GM19468 (cell line): ENCODE results near the gene ROR2.

ENCODE experiments used
- ATAC-seq: cut with Tn5 transposase; IDR thresholded peaks from one replicate; pipeline ENCODE4 v1.9.1; 2021; ENCODE audit warnings: mild to moderate bottlenecking, moderate library complexity, moderate number of reproducible peaks; ENCODE audit not compliant: unreplicated experiment; ENCODE audit errors: extremely low read depth

The ROR2 gene

DNA sequence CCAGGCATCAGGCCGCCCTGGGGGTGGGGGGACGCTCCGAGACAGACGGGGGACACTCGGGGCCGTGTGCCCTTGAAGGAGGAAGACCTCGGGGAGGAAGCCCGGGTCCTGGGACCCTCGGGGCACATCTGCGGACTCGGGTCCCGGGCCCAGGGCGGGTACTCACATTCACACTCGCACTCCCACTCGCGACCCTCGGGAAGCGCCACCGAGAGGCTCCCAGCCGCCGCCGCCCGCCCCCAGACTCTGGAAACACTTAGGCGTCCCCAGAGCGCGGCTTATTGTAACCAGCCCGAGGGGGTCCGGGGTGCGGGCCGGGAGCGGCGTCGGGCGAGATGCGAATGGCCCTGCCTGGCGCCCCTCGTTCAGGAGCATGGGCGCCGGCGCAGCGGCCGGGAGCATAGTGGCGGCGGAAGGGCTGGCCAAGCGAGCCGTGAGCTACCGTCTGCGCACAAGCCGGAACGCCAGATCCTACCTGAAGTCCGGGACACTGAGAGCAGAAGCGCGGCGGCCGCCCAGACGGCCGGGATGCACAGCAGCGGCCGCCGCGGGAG, 559 bp downstream of the ROR2 start:
- no peak for ATAC-seq

DNA sequence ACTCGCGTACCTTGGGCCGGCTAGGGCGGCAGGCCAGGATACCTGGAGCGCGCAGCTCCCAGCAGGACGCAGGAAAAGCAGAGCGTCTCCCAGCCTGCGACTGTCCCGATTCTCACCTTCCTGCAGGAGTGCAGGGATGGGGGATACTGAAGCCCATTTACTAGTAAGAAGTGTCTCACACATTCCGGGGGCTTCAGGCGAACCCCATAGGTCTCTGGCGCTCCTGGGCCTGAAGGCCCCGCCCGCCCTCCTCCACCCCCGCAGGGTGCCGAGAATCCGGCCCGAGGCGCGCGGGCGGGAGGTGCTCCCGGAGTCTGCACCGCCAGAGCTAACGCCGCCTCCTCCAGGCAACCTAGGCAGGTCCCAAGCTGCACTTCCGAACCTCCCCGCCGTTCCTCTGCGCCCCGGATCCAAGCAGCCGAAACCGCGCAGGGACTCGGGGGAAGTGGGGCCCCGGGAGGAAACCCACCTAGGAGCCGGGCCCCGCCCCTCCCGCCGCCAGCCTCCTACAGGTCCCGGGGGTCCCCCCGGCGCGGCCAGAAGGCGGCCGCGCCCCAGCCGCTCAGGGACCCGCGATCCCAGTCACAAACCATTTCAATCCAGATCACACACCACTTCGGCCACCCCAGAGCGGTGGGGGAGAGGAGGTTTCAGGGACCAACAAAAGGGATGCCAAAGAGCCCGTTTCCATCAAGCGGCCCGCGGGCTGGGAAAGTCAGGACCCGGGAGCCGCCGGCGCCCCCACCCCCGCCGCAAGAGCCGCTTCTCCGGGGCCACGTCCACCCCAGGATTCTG, 1.2 kb downstream of the ROR2 start:
- ATAC-seq: no peak

DNA sequence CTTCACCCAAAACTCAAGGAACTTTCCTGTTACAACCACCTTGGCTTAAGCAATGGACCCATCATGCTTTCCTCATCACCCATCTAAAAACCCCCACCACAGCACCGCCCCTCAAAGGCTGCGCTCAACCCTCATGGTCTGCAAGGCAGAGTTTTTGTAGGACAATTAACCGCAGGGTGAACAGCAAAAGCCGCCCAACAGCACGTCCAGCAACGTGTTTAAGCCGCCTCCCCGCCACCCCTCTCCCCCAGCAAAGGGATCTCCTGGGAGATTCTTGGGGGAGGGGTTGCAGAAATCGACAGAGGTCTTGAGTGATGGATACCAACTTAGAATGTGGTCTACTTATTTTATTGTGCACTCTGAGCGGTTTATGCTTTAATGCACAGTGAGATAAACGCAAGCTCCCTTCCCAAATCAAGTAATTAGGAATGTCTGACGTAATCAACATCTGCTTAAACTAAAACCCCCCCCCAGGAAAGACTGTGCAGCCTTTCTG, 1.9 kb downstream of the ROR2 start:
- ATAC-seq: no peak

DNA sequence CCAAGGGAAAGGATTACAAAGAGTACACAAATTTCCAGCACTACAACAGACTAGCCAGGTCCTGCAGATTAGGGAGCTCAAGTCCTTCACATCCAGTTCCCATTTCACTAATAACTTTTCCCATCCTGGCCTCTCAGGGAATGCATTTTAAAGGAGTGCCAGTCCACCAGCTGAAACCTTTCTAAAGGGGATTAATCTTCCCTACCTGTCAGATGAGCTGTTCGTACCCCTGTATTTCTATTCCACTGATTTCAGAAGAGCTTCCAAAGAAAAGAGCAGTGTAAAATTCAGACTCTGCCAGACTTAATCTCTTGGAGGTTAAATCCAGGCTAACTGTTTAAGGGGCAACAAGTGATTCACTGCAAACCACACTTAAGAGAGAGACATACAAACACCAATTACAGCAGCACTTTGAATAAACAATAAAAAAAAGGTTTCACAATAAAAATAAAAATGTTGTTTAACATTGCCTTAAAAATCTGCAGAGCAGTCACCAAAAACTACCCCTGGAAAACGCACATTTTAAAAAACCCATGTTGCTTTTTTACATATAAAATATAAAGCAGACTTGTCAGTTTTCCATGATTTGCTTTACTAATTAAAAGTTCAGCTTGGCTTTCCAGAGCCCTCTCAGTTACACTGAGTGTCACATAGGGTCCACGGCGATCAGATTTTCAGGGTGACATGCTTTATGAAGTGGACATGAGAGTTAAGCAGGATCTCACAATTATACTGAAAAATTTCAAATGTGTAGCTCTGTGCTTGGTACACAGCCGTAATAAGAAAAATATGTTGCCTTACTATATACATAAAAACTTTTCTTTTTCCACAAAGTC, 3.2 kb downstream of the ROR2 start:
- ATAC-seq: no peak

DNA sequence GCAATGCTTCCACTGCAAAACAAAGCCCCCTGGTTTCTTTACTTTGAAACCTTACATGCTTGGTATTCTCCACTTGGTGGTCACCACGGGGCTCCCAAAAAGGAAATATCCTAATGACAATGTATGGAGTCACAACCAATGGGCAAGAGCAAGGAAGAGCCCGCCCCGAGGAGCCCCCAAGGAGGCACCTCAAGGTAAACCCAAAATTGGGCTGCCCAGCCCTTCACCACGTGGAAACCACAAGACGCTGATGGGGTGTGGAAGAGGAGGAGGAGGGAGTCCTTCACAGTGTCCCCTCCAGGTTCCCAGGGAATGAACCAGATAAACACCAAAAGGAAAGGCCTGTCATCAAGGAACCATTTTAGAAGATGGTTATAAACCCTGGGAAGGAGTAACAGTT, 3.8 kb downstream of the ROR2 start:
- ATAC-seq: no peak

DNA sequence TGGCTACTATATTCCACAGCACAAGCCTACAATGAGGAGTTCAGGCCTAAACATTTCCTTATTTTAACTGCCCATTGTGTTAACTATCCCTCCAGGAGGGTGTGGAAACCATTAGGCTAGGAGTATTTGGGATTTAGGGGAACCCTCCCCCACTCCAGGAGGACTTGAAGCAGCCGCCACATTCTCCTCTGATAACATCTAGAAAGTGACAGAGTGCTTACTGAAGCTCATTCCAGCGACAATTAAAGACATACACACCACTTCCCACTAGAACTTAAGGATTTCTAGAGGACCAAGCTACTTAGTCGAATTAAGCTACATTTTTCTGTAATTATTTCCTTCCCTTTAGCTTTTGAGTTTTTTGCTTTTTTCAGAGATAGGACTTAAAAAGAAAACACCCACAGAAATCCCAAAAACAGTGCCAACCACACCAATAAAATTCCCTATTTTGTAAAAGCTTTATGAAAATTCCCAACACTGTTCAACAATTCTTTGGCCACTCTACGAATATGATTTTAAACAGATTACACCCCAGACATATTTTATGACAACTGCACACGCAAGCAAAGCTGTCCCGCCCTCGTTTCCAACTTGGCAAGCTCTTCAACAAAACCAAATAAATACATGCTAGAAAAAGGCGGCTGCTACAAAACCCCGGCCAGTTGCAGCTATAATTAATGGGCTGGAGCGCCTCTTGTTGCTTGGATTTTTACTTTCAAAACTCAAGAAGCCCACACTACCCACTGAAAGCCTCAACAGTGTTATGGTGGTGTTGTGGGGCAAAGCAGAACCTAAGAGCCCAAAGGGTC, 4.5 kb downstream of the ROR2 start:
- no peak for ATAC-seq

DNA sequence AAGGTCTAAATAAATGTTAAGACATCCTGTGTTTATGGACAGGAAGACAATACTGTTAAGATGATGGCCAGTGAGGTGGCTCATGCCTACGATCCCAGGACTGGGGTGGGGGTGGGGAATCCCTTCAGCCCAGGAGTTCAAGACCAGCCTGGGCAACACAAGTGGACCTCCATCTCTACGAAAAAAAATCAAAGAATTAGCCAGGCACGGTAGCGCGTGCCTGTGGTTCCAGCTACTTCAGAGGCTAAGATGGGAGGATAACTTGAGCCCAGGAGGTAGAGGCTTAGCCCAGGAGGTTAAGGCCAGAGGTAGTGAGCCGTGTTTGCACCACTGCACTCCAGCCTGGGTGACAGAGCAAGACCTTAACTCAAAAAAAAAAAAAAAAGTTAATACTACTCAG, 5.3 kb downstream of the ROR2 start:
- no peak for ATAC-seq

DNA sequence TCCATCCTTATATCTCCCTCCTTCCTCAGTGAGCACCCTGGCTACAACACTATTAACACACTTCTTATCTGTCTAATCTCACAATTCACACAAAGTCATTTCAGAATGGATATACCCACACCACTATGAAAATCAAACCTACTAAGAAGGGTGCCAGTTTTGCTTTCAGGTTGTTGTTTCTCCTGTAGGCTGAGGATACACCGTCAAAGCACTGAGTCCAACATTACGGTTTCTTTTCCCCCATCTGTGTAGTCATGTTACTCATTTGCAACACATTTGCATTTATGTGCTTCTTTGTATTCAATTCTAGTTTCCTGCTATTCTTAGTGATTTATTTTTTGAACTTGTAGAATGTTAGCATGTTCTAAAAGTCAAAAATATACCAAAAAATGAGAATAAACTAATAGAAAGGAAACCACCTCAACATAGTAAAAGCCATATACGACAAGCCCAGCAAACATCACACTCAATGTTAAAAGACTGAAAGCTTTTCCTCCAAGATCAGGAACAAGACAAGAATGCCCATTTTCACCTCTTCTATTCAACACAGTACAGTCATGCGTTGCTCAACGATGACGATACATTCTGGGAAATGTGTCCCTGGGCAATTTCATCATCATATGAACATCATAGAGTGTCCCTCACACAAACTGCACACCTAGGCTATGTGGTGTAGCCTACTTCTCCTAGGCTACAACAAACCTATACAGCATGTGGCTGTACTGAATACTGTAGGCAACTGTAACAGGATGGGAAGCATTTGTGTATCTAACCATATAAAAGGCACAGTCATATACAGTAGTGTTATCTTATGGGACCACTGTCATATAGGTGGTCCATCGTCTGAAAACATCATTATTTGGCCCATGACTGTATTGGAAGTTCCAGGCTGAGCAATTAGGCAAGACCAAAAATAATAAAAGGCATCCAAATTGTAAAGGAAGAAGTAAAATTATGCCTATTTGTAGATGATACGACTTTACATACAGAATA, 6.3 kb downstream of the ROR2 start:
- ATAC-seq: no peak

DNA sequence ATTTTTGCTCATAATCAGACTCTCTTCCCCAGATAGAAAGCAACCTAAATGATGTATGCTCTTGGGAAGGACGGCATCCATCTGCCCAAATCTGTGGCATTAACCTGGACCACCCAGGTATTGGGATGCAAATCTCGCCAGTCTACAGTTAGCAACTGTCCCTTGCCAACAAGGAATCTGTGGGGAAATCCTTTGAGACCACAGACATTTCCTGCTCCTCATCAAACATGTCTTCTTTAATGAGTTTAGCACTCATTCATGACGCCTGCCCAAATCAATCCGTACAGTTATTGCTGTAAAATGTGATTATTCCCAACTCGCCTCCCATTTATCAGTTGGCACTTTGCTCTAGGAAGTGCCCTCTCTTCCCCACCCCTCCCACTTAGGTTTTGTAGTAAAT, 7.8 kb downstream of the ROR2 start:
- ATAC-seq: no peak

DNA sequence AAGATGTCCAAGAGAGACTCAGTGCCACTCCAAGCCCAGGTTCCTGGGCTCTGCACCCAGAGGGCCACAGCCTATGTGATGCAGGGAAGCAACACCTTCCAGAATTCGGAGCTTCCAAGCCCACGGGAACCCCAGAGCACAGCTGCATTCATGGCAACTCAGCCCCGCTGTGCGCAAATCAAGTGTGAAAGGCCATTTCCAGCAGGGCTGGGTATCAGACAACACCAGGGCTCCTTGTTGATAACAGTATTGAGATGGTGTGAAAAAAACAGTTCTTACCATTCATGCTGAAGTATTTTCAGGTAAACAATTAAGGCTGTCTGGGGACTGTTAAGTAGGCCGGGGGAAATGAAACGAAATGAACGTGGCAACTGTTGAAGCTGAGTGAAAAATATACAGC, 10.1 kb downstream of the ROR2 start:
- ATAC-seq: no peak

DNA sequence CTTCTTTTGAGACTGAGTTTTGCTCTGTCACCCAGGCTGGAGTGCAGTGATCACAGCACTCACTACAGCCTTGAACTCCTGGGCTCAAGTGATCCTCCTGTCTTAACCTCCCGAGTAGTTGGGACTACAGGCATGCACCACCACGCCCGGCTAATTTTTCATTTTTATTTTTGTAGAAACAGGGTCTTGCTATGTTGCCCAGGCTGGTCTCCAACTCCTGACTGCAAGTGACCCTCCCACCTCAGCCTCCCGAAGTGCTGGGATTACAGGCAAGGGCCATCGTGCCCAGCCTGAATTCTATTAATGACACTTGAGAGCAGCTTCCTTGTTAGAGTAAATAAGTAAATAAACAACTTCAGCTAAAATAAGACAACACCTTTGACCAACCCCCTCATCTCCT, 12.3 kb downstream of the ROR2 start:
- ATAC-seq: no peak

DNA sequence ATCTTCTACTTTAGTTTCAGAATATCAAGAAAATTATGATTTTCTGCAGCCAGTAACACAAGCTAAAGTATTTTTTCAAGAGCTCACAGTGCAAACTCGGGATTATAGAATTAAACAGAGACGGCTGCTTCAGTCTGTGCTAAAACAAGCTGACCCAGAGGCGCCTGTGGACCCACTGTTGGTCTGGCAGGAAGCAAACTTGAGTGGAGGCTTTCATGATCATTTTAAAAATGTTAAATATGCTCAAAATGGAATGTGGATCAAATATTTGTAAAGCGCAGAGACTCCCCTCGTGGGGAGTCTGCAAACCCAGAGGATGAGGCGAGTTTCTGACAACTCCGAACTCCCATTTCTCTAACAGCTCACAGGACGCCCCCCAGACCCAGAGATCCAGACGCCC, 13.0 kb downstream of the ROR2 start:
- no peak for ATAC-seq

DNA sequence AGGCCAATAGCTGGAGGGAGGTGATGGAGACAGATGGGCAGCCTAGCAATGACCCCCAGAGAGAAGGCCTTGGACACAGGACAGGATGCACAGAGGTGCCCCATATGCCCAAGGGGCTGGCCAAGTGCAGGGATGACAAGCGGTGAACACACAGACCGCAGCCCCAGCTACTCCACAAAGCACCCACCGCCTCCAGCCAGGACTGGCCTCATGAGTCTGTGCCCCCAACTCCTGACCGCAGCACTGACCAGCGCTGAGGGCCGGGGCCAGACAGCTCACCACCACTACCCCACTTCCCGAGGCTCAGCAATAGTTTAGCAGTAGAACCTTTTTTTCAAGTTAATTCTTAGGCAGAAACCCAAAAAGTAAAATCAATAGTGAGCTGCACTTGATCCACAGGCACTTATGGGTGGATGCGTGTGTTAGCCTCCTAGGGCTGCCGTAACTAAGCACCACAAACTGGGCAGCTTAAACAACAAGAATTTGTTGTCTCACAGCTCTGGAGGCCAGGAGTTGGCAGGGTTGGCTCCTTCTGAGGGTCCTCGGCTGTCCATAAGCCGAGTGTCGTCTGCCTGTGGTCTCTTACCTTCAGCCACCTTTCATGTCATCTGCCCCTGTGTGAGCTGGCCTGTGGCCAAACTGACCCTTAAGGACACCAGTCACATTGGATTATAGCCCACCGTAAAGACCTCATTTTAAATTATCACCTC, 14.1 kb downstream of the ROR2 start:
- ATAC-seq: no peak

DNA sequence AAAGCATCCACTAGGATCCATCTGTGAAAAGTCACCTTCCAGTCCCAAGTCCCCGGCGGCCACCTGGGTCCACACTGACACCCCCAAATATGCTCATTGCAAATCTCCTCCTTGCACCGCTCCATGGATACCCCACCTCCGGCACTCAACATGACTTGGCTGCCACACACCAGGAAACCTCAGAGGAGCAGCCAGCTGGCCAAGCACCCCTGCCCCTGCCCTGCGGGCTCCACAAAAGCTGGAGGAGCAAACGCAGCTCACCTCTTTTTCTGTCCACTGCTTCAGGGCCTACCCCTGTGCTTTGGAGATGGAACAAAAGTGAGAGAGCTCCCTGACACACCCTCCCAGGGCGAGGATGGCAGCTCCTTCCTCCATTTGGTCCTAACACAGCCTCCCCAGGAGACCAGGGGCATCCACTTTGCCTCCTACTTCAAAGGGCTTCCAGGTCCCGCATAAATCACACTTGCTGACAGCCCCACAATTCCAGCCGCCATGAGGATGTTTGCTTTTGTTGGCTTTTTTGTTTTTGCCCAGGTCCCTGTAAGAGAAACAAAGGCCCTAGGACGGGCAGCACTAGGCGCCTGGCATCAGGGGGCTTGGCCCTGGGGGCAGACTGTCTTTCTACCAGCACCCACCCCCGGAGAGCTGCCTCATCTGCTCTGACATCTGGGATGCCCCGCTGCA, 14.8 kb downstream of the ROR2 start:
- ATAC-seq: no peak

DNA sequence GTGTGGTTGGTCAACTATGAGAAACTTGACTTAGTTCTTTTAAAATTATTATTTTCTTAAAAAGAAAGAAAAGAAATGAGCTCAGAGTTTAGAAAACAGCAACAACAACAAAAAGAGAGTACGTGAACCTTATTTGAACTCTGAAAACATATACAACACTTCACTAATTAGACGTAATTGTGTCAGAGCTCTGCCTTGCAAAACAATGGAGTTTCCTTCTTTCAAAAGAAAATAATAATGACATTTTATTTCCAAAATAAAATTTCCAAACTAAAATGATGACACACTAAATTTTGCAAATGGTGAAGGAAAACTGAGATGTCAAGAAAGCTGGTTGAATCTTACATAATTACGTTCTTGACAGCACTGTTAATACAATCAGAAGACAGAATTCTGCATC, 15.4 kb downstream of the ROR2 start:
- ATAC-seq: no peak

DNA sequence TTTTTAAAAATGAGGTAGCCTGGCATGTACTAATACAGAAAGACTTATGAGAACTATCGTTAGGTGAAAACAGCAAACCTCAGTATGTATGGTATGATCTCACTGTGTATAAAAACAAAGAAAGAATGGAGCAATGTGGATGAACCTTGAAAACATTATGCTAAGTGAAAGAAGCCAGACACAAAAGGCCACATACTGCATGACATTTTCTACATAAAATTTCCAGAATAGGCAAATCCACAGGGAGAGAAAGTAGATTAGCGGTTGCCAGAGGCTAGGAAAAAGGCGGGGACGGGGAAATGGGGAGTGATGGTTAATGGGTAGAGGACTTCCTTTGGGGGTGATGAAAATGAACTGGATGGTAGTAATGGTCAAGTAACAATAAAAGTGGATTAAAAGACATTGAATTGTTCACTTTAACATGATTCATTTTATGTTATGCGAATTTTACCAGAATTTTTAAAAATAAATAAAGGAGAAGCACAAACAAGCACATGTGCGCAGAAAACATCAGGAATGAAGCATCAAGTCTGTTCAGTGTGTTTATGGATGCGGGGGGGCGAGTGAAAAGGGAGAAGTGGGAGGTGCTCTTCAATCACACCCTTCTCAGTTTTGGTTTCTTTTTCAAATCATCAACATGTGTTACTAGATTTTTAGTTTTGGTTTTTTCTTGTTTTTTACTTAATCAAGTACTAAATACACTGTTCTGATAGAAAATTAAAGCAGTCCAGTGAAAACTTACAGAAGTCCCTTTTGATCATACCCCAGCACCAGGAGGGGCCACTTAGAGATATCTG, 16.3 kb downstream of the ROR2 start:
- no peak for ATAC-seq

DNA sequence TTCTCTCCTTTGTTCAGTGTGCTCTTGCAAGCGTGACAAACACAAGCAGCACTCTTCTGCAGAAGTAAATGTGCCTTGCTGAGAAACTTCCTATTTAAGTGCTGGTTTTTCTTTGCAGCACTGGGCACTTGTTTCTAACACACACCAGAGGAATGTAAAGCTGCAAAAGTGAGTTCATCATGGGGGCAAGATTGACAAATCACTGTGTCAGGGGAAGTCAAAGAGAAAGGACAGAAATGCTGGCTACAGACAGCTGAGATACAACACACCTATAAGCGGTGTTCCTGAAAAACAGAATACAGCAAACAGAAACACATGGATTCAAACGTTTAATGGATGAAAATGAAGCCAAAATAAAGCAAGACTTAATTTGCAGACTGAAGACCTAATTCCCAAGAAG, 19.6 kb downstream of the ROR2 start:
- no peak for ATAC-seq
